Prostate gland (tissue), 2 donors: ENCODE measurements around the gene DRGX. TPM values are rescaled to one million over a fixed set of nuclear protein-coding genes. Genes with fewer than 3 reads are reported as not detected.

Experiments
- DNase-seq: peaks from one replicate; pipeline ENCODE4 v3.0.0-alpha.2; 2019; ENCODE audit warnings: low spot score
- H3K27ac ChIP-seq, 2 donors: fragments of 200-600 bp; sonication (generic); 2 replicates each; pipeline ENCODE4 v1.5.1; 2017 to 2019
- H3K27me3 ChIP-seq: fragments of 200-600 bp; sonication (generic); replicated peaks from 2 replicates; pipeline ENCODE4 v1.5.1; 2019; ENCODE audit not compliant: insufficient read depth
- H3K36me3 ChIP-seq, 2 donors: fragments of 200-600 bp; sonication (generic); 1 replicate in 1 of 2; 2 replicates in 1 of 2; pipeline versions ENCODE4 v1.5.1 to v1.8.1; 2017 to 2019
- H3K4me1 ChIP-seq: fragments of 200-600 bp; sonication (generic); replicated peaks from 2 replicates; pipeline ENCODE4 v1.5.1; 2019
- H3K4me3 ChIP-seq, 2 donors: fragments of 200-600 bp; sonication (generic); 2 replicates each; pipeline ENCODE4 v1.5.1; 2017 to 2019
- H3K9me3 ChIP-seq: fragments of 200-600 bp; sonication (generic); 2 replicates; pipeline ENCODE4 v1.5.1; 2017
- CTCF ChIP-seq, 4 experiments: fragments of 200-600 bp in 2 of 4; fragments of 450-650 bp in 2 of 4; sonication (generic) in 2 of 4; IDR thresholded peaks; 1 replicate in 3 of 4; 2 replicates in 1 of 4; pipeline ENCODE4 v1.5.1; 2016 to 2019; ENCODE audit warnings: antibody characterized with exemption in 4 of 4, mild to moderate bottlenecking in 2 of 4, moderate library complexity in 2 of 4
- POLR2A ChIP-seq: fragments of 450-650 bp; IDR thresholded peaks from one replicate; pipeline ENCODE4 v1.6.1; 2016; ENCODE audit warnings: antibody characterized with exemption, mild to moderate bottlenecking
- POLR2AphosphoS5 ChIP-seq: sonication (generic); formaldehyde crosslinking; IDR thresholded peaks from one replicate; pipeline ENCODE4 v1.6.1; 2017; ENCODE audit warnings: antibody characterized with exemption
- WGBS: methylation state at CpG from one replicate; pipeline ENCODE4 v1.1.5; 2018; 5-methylcytosine and 5-hydroxymethylcytosine counted together
- intact Hi-C: fragments of 100-400 bp; cut with DNase I; formaldehyde crosslinking; loops from one replicate; pipeline ENCODE4 v1.14.2; 2022
- total RNA-seq, 2 donors: library from RNA; depleted of rRNA; stranded (reverse); fragments of >200 nt; gene quantifications; one replicate each; pipeline ENCODE4 v1.1.0, GENCODE V29; 2016

Gene DRGX
- total RNA-seq, 2 donors from 2014 or later = not detected

- Histone ChIP-seq H3K4me3 (no peak overlapping the region), H3K27ac (no peak overlapping the region), H3K27me3 (peaks cover 4% of the 10 kb centered on the region), H3K4me1 (no peaks in the 10 kb centered on the region), H3K36me3 (no peaks in the 10 kb centered on the region), H3K9me3 (no peaks in the 10 kb centered on the region)
- TF ChIP-seq POLR2AphosphoS5 = no peak
- no peak for TF ChIP-seq CTCF (IDR thresholded peaks at IDR 0.05)
- no peak for TF ChIP-seq POLR2A
- 66% methylated on average over 16 of the region's 16 CpGs for WGBS
- no peak for DNase-seq
- intact Hi-C loops = no loop called here
Measured at GRCh38 chr10:49384268-49384953, 11.5 kb downstream of the DRGX start.

DNA sequence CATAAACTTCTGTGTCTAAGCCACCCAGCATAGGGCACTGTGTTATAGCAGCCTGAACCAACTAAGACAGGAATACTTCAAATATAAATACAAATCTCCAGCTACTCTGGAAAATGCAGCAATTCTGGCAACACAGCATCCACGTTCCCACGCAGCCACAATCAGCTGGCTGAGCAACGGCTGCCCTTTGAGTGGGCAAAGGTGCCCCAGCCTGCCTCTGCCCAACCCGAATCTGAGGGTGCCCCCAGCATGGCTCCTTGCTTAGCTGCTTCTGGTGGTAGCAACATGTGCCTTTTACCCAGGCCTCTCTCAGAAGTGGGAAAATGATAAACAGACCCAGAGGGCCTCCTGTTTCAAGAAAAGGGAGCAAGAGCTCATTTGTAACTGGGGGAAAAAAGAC, 12.0 kb downstream of the DRGX start:
- Histone ChIP-seq H3K9me3 (no peaks in the 10 kb centered on the region), H3K27ac (no peak overlapping the region), H3K36me3 (no peaks in the 10 kb centered on the region), H3K4me3 (no peak overlapping the region), H3K4me1 (no peaks in the 10 kb centered on the region), H3K27me3 (peaks cover 4% of the 10 kb centered on the region)
- 78% methylated on average over 4 of the region's 4 CpGs for WGBS
- no peak for DNase-seq
- intact Hi-C loops = no loop called here
- TF ChIP-seq CTCF (IDR thresholded peaks at IDR 0.05) = no peak
- no peak for TF ChIP-seq POLR2A

DNA sequence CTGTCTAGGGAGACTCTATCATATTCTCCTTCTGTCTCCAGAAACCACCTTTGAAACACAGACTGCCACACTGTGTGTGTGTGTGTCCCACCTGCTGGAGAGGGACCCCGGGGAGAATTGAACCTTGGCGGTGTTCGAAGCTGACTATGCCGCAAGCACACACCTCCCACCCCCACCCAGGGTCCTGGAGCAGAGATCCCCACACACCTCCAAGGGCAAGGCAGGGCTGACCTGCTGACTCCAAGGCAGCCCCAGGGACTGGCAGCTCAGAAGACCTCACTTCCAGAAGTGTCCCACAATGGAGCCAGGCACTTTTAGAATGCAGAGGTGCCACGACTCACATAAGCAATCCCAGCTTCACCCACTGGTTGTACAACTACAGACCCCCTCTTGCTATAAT, 13.1 kb downstream of the DRGX start:
- intact Hi-C loops = no loop called here
- peaks cover 4% of the 10 kb centered on the region for H3K27me3 ChIP-seq
- DNase-seq = no peak

GRCh38 chr10:49382226-49382625, 13.7 kb downstream of the DRGX start:
- H3K9me3 ChIP-seq = no peaks in the 10 kb centered on the region
- H3K27me3 ChIP-seq = peaks cover 4% of the 10 kb centered on the region
- H3K4me3 ChIP-seq = no peak overlapping the region
- H3K36me3 ChIP-seq = no peaks in the 10 kb centered on the region
- 77% methylated on average over 3 of the region's 3 CpGs for whole genome bisulfite sequencing
- DNase-seq = no peak
- intact Hi-C loops = no loop called here
- H3K27ac ChIP-seq = no peak overlapping the region
- H3K4me1 ChIP-seq = no peaks in the 10 kb centered on the region
- TF ChIP-seq CTCF (IDR thresholded peaks at IDR 0.05) (no peak), POLR2A (no peak), POLR2AphosphoS5 (no peak)

More for the DNA sequence above, 13.1 kb downstream of the DRGX start:
- Histone ChIP-seq H3K4me3 (no peak overlapping the region), H3K36me3 (no peaks in the 10 kb centered on the region), H3K4me1 (no peaks in the 10 kb centered on the region), H3K9me3 (no peaks in the 10 kb centered on the region), H3K27ac (no peak overlapping the region)
- TF ChIP-seq POLR2AphosphoS5 (no peak), CTCF (IDR thresholded peaks at IDR 0.05) (no peak), POLR2A (no peak)
- WGBS = 94% methylated on average over 5 of the region's 5 CpGs
